Keratinocyte (primary cell): ENCODE results near the gene PCDH1.

Experiments used
- CTCF ChIP-seq, 3 experiments: IDR thresholded peaks in 1 of 3; conservative IDR thresholded peaks in 1 of 3; optimal IDR thresholded peaks in 1 of 3; 2 replicates in 2 of 3; 3 replicates in 1 of 3; pipeline versions ENCODE3 to v1.5.1; 2011; ENCODE audit warnings: low read length in 3 of 3, mild to moderate bottlenecking in 3 of 3, moderate library complexity in 2 of 3, control low read depth in 1 of 3, inconsistent platforms in 1 of 3; ENCODE audit not compliant: insufficient read depth in 2 of 3; ENCODE audit errors: extremely low read depth in 1 of 3
- EZH2 ChIP-seq: IDR thresholded peaks from one replicate; pipeline ENCODE4 v1.6.1; 2012; ENCODE audit warnings: inconsistent platforms, mild to moderate bottlenecking, low read length, moderate library complexity

- TF ChIP-seq CTCF (optimal IDR thresholded peaks at IDR 0.05 in 1 of 3, IDR thresholded peaks at IDR 0.05 in 1 of 3, conservative IDR thresholded peaks at IDR 0.05 in 1 of 3; ENCODE audit: extremely low read depth in 1 of 3, insufficient read depth in 2 of 3, low read length in 3 of 3) (no peak), EZH2 (no peak)
Measured at GRCh38 chr5:141850244-141850768, 27.9 kb downstream of the PCDH1 start.
